Measurements from ENCODE around the gene CXorf66. TPM values are rescaled to one million over a fixed set of nuclear protein-coding genes. Genes with fewer than 3 reads are reported as not detected.
"Not testable (repeated sequence)": the region's sequence is repeated elsewhere in the genome, so short reads cannot be mapped to it uniquely, and the experiment has no call there.

Gene CXorf66
- total RNA-seq, 2 donors from 2014 or later = not detected

DNA sequence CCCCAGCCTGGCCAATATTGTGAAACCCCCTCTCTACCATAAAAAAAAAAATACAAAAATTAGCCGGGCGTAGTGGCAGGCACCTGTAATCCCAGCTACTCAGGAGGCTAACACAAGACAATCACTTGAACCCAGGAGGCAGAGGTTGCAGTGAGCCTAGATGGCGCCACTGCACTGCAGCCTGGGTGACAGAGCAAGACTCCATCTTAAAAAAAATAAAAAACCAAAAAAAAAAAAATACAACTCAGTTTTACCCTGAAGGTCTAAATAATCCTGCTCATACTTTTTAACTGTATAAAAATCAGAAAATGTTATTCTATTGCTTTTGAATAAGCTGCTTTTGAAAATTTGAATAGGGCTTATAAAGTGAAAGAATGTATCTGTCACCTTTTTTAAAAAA lies 838 bp upstream of the CXorf66 start:
- not testable (repeated sequence) for H3K9me3 ChIP-seq (ENCODE audit: control insufficient read depth, low read length); DNase-seq; H3K9me3 Mint-ChIP-seq; H3K9ac ChIP-seq (ENCODE audit: extremely low read depth, low read length, poor library complexity, severe bottlenecking); H3K27ac ChIP-seq (ENCODE audit: low read depth, low read length); H3K4me3 Mint-ChIP-seq; H3K36me3 Mint-ChIP-seq (ENCODE audit: low read depth); H3K4me1 Mint-ChIP-seq; H3K4me1 ChIP-seq (ENCODE audit: control insufficient read depth, insufficient read depth, low read length); H3K4me3 ChIP-seq (ENCODE audit: low read length); H3K36me3 ChIP-seq (ENCODE audit: control insufficient read depth, insufficient read depth, low read length); H3K27me3 ChIP-seq (ENCODE audit: control insufficient read depth, insufficient read depth, low read length, poor library complexity, severe bottlenecking); H3K27ac Mint-ChIP-seq
- peaks cover 27% of the 10 kb centered on the region for H3K27me3 Mint-ChIP-seq (ENCODE audit: insufficient read depth)
- TF ChIP-seq, protein P1, sequence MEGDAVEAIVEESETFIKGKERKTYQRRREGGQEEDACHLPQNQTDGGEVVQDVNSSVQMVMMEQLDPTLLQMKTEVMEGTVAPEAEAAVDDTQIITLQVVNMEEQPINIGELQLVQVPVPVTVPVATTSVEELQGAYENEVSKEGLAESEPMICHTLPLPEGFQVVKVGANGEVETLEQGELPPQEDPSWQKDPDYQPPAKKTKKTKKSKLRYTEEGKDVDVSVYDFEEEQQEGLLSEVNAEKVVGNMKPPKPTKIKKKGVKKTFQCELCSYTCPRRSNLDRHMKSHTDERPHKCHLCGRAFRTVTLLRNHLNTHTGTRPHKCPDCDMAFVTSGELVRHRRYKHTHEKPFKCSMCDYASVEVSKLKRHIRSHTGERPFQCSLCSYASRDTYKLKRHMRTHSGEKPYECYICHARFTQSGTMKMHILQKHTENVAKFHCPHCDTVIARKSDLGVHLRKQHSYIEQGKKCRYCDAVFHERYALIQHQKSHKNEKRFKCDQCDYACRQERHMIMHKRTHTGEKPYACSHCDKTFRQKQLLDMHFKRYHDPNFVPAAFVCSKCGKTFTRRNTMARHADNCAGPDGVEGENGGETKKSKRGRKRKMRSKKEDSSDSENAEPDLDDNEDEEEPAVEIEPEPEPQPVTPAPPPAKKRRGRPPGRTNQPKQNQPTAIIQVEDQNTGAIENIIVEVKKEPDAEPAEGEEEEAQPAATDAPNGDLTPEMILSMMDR (conservative IDR thresholded peaks at IDR 0.05) = peak; percentile 83
- WGBS, 2 experiments (ENCODE audit: insufficient coverage in 1 of 2, insufficient read length in 1 of 2) = 87% methylated on average over 2 of the region's 3 CpGs; no CpG with 5 or more reads in 1 of the 2 experiments

DNA sequence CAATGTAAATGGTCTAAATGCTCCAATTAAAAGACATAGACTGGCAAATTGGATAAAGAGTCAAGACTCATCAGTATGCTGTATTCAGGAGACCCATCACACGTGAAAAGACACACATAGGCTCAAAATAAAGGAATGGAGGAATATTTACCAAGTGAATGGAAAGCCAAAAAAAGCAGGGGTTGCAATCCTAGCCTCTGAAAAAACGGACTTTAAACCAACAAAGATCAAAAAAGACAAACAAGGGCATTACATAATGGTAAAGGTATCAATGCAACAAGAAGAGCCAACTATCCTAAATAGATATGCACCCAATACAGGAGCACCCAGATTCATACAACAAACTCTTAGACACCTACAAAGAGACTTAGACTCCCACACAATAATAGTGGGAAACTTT lies 4.2 kb downstream of the CXorf66 start:
- not testable (repeated sequence) for H3K36me3 Mint-ChIP-seq (ENCODE audit: low read depth); H3K27me3 ChIP-seq (ENCODE audit: control insufficient read depth, insufficient read depth, low read length, poor library complexity, severe bottlenecking); H3K4me1 Mint-ChIP-seq; H3K9ac ChIP-seq (ENCODE audit: extremely low read depth, low read length, poor library complexity, severe bottlenecking); H3K36me3 ChIP-seq (ENCODE audit: control insufficient read depth, insufficient read depth, low read length); H3K4me1 ChIP-seq (ENCODE audit: control insufficient read depth, insufficient read depth, low read length); H3K27ac ChIP-seq (ENCODE audit: low read depth, low read length); H3K27ac Mint-ChIP-seq; H3K4me3 ChIP-seq (ENCODE audit: low read length); H3K4me3 Mint-ChIP-seq; DNase-seq; H3K9me3 ChIP-seq (ENCODE audit: control insufficient read depth, low read length); H3K9me3 Mint-ChIP-seq
- peaks cover 19% of the 10 kb centered on the region for H3K27me3 Mint-ChIP-seq (ENCODE audit: insufficient read depth)
- WGBS, 2 experiments (ENCODE audit: insufficient coverage in 1 of 2, insufficient read length in 1 of 2) = 50 to 55% methylated on average over 1 to 2 of the region's 2 CpGs

DNA sequence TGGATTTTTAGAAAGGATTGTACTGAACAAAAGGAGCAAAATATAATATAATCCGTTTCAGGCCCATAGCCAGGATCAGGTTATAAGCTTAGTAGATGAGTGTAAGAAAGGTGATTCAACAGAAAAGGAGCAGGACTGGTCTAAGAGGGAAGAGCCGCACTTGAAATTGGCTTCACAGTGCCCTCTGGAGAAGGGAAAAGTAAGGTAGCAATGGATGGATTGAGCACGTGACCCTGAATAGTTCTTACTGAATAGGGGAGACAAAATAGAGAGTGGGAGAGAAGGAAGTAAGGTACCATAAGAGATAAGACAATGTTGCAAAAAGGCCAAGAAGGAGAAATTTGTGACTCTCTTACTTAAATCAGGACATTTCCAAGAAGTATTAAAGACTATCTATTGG lies 15.6 kb downstream of the CXorf66 start:
- no peaks in the 10 kb centered on the region for H3K9me3 Mint-ChIP-seq
- Histone ChIP-seq H3K36me3 (ENCODE audit: control insufficient read depth, insufficient read depth, low read length) (no peaks in the 10 kb centered on the region), H3K4me1 (ENCODE audit: control insufficient read depth, insufficient read depth, low read length) (no peaks in the 10 kb centered on the region), H3K27me3 (ENCODE audit: control insufficient read depth, insufficient read depth, low read length, poor library complexity, severe bottlenecking) (no peaks in the 10 kb centered on the region), H3K27ac (ENCODE audit: low read depth, low read length) (no peak overlapping the region), H3K9ac (ENCODE audit: extremely low read depth, low read length, poor library complexity, severe bottlenecking) (no peak overlapping the region), H3K9me3 (ENCODE audit: control insufficient read depth, low read length) (no peaks in the 10 kb centered on the region), H3K4me3 (ENCODE audit: low read length) (no peak overlapping the region)
- H3K27me3 Mint-ChIP-seq (ENCODE audit: insufficient read depth) = peaks cover 1% of the 10 kb centered on the region
- H3K36me3 Mint-ChIP-seq (ENCODE audit: low read depth) = no peaks in the 10 kb centered on the region
- WGBS, 2 experiments (ENCODE audit: insufficient coverage in 1 of 2, insufficient read length in 1 of 2) = 44 to 67% methylated on average over 1 to 3 of the region's 3 CpGs
- H3K4me3 Mint-ChIP-seq = no peak overlapping the region
- no peaks in the 10 kb centered on the region for H3K4me1 Mint-ChIP-seq
- no peak overlapping the region for H3K27ac Mint-ChIP-seq
- DNase-seq = no peak
- TF ChIP-seq, protein P1 (conservative IDR thresholded peaks at IDR 0.05) = peak; percentile 56

- Mint-ChIP-seq H3K4me3 (no peak overlapping the region), H3K27ac (no peak overlapping the region), H3K27me3 (ENCODE audit: insufficient read depth) (peaks cover 6% of the 10 kb centered on the region), H3K36me3 (ENCODE audit: low read depth) (no peaks in the 10 kb centered on the region), H3K4me1 (peaks cover 5% of the 10 kb centered on the region), H3K9me3 (no peaks in the 10 kb centered on the region)
- H3K9ac ChIP-seq (ENCODE audit: extremely low read depth, low read length, poor library complexity, severe bottlenecking) = no peak overlapping the region
- no peaks in the 10 kb centered on the region for H3K27me3 ChIP-seq (ENCODE audit: control insufficient read depth, insufficient read depth, low read length, poor library complexity, severe bottlenecking)
- no peak overlapping the region for H3K4me3 ChIP-seq (ENCODE audit: low read length)
- no peaks in the 10 kb centered on the region for H3K36me3 ChIP-seq (ENCODE audit: control insufficient read depth, insufficient read depth, low read length)
- TF ChIP-seq, protein P1 (conservative IDR thresholded peaks at IDR 0.05) = no peak
- 83% methylated on average over 1 of the region's 3 CpGs; no CpG with 5 or more reads in 1 of the 2 experiments for WGBS, 2 experiments (ENCODE audit: insufficient coverage in 1 of 2, insufficient read length in 1 of 2)
- no peak for DNase-seq
- H3K4me1 ChIP-seq (ENCODE audit: control insufficient read depth, insufficient read depth, low read length) = no peaks in the 10 kb centered on the region
- no peaks in the 10 kb centered on the region for H3K9me3 ChIP-seq (ENCODE audit: control insufficient read depth, low read length)
- H3K27ac ChIP-seq (ENCODE audit: low read depth, low read length) = no peak overlapping the region
Observed at GRCh38 chrX:139945075-139945474, 20.2 kb downstream of the CXorf66 start.

Measured in endodermal cell (in vitro differentiated cells).